ENCODE results near the gene MMD.
"Not testable (repeated sequence)": the region's sequence is repeated elsewhere in the genome, so short reads cannot be mapped to it uniquely, and the experiment has no call there.

The MMD gene, protein sequence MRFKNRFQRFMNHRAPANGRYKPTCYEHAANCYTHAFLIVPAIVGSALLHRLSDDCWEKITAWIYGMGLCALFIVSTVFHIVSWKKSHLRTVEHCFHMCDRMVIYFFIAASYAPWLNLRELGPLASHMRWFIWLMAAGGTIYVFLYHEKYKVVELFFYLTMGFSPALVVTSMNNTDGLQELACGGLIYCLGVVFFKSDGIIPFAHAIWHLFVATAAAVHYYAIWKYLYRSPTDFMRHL

GRCh38 chr17:55421179-55421934 lies at the start of gene MMD:
MMD (minus strand) TSS chr17:55421835; CDS start chr17:55421695, 140 bp downstream.
- DNase-seq: no peak

DNA sequence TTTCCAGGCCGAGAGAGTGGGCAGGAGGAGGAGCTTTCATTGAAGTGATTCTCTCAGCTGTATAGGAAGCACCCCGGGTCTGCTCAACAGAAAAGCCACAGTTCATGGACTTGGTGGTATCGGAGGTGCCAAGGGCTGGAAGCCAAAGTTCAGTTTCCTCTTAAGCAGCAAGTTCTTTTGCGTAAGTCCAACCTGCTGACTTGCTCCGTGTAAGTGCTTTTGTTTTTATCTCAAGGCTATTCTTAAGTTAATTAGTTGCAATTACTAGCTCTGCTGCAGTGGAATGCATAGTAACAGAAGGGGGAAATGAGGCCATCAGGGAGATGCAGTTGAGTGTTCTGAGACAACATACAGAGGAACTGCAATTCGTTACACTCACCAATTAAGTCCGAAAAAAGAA lies 45.0 kb upstream of the MMD start:
- no peak for DNase-seq

DNA sequence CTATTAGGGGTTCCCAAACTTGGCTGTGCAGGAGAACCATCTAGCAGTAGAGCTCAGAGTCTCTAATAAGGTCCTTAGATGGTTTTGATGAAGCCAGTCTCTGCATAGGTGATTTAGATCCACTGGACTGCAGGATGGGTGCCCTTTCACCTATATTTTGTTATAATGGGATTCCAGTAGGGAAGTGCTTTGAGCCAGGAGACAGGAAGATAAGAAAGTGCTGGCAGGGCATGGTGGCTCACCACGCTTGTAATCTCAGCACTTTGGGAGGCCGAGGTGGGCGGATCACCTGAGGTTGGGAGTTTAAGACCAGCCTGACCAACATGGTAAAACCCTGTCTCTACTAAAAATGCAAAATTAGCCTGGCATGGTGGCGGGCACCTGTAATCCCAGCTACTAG lies 44.1 kb upstream of the MMD start:
- not testable (repeated sequence) for DNase-seq

- no peak for DNase-seq
Measured at GRCh38 chr17:55463600-55463999, 42.0 kb upstream of the MMD start.

DNA sequence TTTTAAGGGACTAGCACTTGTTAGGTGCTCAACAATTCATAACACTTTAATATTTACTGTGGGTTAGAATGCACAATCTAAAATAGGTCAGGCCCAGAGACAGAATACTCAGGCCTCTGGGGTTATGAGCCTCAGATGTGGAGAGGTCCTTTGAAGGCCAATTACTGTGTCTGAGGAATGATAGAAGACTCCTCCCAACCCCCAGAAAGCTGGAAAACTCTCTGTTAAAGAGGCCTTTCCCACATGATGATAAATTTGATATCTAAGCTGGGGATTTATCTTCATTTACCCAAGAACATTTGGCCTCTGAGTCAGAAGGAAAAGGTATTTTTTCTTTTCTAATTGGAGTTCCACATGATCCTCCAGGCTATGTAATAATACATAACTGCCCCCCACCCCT lies 41.1 kb upstream of the MMD start:
- DNase-seq: no peak

- DNase-seq: no peak
Measured at GRCh38 chr17:55462234-55462633, 40.6 kb upstream of the MMD start.

DNA sequence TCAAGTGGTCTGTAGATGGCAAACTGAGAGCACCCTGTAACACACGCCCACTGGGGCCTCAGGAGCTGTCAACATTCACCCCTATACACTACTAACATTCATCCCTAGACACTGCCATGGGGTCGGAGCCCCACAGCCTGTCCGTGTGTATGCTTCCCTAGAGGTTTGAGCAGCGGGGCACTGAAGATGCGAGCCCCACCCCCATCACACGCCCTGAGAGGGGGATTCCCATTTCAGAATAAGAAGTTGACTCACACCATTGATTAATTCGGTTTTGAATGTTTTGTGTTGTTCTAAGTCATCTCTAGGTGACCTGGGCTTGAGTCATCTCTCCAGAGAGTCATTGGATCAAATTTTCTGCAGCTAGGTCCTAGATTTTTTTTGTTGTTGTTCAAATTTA lies 37.3 kb upstream of the MMD start:
- no peak for DNase-seq

DNA sequence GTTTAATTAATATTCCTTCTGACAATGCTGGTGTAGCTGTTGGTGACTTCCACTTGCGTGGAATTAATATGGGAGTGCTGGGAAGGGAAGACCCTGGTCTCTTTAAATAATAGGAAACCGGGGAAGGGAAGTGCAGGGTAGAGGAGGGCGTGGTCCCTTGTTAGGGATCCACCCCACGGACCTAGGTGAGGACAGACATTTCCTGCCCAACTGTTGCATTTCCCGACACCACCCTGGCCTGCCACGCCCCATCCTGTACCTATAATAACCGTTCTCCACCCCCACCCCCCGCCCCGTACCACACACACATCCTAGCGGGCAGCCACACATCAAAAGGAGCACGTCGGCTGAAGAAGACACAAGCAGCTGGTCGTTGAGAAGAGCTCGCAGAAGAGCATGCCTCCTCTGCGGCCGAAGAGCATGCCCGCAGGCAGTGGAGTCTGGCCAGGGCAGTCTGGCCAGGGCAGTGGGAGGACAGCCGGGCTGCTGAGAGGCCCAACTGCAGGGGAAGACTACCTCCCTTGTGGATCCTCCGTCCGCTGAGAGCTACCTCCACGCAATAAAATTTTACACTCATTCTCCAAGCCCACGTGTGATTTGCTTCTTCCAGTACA lies 36.8 kb upstream of the MMD start:
- DNase-seq: no peak

- no peak for DNase-seq
Measured at GRCh38 chr17:55456307-55457240, 34.9 kb upstream of the MMD start.

- peak in 1 of 2 experiments; percentile 6 for DNase-seq
Measured at GRCh38 chr17:55454906-55455474, 33.4 kb upstream of the MMD start.

DNA sequence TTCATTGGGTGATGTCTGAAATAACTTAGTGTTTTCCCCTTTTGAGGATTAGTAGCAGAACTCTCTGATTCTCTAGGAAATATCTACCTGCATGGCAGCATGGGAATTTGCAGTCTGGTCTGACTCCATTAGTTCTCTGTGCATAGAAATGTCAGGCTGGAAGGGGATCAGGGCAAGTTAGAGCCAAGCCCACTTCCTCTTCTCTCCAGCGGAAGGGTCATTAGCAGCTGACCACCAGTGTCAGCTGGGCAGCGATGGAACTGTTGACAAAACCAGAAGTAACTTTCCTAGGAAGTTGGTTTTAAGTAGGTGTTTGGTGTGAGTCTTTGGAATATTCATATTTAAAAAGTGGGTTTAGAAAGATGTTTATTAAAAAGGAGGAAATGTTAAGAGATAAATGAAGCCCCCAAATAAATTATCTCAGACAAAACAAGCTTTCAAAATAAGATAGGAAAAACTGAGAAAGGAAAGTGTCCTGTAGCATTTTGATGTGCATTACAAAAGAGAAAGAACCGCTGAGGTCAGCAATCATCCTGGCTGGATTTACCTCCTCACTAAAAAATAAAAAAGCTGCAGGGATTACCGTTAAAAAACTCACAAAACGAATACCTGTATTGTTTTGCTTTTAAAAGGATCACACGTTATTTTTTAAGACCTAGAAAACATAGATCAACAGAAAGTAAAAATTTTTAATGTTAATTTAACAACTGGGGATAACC lies 32.4 kb upstream of the MMD start:
- DNase-seq: no peak

DNA sequence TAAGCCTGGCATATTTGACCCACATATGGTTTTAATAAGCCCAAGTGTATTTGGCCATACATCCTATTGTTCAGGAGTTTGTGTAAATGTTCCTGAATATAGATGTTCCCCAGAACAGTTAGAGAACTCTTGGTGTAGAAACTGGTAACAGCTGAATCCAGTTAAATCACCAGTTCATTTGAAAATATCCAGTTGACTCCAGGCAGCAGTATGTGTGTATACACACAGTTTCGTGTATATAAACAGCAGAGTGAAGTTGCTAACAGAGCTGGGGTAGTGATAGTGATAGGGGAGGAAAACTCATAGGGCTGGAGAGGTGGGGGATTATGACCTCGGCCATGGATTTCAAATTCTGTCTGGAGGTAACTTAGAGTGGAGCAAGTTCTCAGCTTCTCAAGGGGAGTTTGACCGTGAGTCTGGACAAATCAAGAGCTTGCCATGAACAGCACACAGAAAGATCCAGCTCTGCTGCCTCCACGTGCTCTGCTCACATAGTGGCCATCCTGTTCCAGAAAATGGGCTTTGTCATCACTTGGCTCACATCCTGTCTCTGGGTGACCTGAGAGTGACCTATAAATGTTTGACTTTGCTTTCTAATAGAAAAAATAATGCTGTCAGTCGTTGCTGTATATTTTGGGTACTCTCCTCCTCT lies 30.6 kb upstream of the MMD start:
- no peak for DNase-seq

GRCh38 chr17:55451758-55452138 lies 30.1 kb upstream of the MMD start:
- DNase-seq: no peak

GRCh38 chr17:55451203-55451641 lies 29.6 kb upstream of the MMD start:
- DNase-seq: no peak

DNA sequence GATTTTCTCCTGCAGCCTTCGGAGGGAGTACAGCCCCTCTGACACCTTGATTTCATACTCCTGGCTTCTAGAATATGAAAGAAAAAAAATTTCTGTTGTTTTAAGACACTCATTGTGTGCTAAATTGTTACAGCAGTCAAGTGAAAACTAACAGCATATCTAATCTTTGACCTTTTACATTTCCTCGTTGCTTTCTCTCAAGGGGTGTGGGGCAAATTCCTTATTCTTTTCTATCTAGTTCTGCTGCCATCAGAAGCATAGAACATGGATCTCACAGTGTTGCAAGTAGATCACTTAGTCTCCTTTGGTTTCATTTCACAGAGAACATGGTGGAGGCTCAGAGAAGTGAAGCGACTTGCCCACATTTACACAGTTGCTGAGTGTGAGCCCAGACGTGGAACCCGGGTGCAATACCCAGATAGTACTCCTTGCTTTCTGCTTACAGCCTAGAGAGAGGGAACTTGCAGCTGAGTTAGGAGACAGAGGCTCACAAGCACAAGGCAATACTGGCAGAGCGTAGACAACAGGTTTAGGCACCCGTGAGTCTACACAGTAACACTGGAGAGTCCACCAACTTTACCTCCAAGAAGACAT lies 28.7 kb upstream of the MMD start:
- no peak for DNase-seq

DNA sequence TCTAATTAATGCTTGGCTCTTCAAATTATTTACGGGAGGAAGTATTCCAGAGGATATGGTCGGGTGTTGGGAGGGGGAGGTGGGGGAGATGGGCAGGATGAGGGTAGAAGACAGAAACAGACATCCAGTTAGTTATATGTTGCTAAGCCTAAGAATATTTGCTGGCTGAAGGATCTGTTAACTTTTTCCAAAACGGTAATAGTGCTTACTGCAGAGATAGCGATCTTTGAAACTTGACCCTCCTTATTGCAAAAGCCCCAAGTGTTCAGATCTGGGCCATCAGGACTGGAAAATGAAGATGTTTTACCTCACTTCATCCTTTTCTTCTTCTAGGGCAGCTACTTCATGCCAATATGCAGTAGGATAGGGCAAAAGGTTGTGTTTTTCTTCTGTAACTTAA lies 27.0 kb upstream of the MMD start:
- DNase-seq: no peak

DNA sequence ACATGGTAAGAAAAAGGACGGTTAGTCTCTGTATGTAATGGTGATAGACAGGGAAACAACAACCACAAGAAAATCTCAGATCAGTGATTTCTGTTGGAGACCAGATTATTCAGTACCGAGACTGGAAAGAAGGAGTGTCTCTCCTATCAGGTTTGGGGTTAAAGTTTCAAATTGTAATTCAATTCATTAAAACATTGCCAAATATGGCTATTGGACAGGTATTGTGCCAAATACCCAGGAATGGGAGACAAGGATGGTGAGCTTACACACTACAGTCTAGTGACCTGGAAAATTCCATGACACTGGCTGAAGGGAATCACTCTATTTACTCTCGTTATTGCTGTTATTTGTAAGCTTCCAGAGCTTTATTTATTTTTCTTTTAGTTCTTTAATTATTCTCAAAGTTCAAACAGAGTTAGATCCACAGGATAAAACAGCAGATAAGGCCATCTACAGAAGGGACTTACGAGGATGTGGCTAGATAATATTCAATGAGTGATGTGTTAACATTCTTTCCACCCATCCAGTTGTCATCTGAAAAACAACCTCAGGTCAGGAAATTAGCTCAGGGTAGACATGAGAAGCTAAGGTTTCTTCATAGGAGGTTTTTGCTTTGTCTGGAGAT lies 25.1 kb upstream of the MMD start:
- DNase-seq: no peak

GRCh38 chr17:55446004-55446403 lies 24.4 kb upstream of the MMD start:
- not testable (repeated sequence) for DNase-seq

- DNase-seq: no peak
Measured at GRCh38 chr17:55444471-55445441, 23.1 kb upstream of the MMD start.
